Stimulated activated CD8-positive, alpha-beta memory T cell treated with anti-CD3 and anti-CD28 coated beads, Interleukin-7, amount 100 ng/mL, for 48 hours (primary cell): ENCODE results near the gene NPC1L1.

ENCODE experiments used
- DNase-seq, 2 donors: peaks; one replicate each; pipeline ENCODE4 v3.0.0-alpha.2; 2020; ENCODE audit warnings: low read depth in 1 of 2; ENCODE audit errors: extremely low read depth in 1 of 2

Gene NPC1L1

DNA sequence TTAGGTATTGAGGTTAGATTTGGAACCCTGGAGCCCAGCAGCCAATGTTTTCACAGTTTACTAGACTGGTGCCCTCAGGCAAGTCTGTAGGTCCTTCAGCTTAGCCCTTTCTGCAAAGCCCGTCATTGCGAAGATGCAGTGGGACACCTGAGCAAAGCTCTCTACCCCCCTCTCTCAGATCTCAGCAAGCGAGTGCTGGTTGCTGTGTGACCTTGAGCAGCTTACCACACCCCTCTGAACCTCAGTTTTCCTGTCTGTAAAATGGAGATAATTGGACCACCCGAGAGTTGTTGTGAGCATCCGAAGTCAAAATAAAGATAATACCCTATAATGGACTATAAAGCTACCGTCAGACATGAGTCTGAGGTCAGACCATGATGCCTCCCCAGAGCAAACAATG is 3.7 kb downstream of the NPC1L1 start:
- no peak for DNase-seq

GRCh38 chr7:44536090-44536489 is 5.0 kb downstream of the NPC1L1 start:
- DNase-seq, result no peak

DNA sequence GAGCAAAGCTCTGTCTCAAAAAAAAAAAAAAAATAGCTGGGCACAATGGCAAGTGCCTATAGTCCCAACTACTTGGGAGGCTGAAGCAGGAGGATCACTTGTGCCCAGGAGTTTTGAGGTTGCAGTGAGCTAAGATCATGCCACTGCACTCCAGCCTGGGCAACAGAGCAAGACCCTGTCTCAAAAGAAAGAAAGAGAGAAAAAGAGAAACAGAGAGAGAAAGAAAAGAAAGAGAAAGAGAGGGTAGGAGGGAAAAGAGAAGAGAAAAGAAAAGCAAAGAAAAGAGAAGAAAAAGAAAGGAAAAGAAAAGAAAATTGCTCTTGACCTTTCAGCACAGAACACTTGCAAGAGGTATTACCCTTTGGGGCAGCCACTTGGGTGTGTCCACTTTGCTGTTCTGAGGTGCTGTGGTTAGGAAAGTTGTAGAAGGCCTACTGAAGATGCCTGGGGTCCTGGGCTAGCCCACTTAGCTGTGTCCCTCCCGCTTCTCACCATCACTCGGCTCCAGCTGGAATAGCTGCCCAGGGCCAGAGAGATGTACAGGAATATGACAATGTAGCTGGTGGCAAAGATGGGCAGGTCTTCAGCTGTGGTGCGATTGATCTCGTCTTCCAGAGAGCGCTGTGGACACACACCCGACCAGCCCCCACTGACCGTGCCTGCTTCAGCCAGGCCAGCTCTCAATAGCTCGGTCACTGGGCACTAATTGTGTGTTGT is 5.6 kb downstream of the NPC1L1 start:
- DNase-seq, result no peak

GRCh38 chr7:44534501-44534900 is 6.6 kb downstream of the NPC1L1 start:
- DNase-seq, result peak; percentile 24

DNA sequence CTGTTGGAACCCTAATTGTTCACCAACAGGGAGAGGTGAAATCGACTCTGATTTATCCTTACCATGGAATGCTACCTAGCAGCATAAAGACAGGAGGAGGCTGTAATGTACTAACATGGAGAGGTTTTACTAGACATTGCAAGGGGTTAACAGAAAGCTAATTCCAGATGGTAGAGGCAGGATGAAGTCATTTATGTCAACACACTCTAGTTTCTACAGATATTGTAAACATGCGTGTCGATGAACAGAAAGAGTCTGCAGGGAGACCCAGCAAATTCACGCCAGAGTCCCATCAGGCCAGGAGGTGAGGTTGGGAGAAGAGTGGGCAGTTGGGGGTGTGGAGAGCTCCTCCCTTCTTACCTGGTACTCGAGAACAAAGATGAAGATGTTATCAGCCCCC is 7.0 kb downstream of the NPC1L1 start:
- no peak for DNase-seq

- no peak for DNase-seq
Observed at GRCh38 chr7:44533301-44534055, 7.7 kb downstream of the NPC1L1 start.

GRCh38 chr7:44531421-44532380 is 9.4 kb downstream of the NPC1L1 start:
- DNase-seq, result no peak

- no peak for DNase-seq
Observed at GRCh38 chr7:44530990-44531389, 10.1 kb downstream of the NPC1L1 start.

DNA sequence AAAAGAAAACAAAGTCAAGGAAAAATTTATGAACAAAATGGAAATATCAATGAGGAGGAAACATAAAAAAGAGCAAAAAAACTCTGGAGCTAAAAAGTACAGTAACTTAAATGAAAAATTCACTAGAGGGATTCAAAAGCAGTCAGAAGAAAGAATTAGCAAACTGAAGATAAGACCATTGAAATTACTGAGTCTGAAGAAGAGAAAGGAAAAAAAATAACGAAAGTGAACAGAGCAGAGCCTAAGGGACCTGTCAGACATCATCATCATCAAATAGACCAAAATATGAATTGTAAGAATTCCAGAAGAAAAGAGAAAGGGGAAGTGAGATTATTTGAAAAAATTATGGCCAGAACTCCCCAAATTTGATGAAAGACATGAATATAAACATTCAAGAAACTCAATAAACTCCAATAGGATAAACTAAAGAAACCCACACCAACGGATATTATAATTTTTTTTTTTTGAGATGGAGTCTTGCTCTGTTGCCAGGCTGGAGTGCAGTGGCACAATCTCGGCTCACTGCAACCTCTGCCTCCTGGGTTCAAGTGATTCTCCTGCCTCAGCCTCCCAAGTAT is 16.2 kb downstream of the NPC1L1 start:
- DNase-seq, result no peak

DNA sequence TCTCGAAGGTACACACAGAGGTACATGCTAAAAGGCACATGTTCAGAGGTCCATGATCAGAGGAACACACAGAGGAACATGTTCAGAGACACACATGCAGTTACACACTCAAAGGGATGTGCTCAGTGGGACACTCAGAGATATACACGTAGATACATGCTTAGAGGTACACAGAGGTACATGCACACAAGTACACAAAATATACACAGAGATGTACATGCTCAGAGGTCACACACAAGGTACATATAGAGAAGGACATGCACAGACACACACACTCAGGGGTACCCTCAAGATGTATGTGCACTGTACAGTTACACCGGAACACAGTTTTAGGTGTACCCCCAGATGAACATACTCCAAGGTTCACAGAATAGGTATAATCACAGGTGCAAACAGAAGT is 18.8 kb downstream of the NPC1L1 start:
- DNase-seq, result no peak

DNA sequence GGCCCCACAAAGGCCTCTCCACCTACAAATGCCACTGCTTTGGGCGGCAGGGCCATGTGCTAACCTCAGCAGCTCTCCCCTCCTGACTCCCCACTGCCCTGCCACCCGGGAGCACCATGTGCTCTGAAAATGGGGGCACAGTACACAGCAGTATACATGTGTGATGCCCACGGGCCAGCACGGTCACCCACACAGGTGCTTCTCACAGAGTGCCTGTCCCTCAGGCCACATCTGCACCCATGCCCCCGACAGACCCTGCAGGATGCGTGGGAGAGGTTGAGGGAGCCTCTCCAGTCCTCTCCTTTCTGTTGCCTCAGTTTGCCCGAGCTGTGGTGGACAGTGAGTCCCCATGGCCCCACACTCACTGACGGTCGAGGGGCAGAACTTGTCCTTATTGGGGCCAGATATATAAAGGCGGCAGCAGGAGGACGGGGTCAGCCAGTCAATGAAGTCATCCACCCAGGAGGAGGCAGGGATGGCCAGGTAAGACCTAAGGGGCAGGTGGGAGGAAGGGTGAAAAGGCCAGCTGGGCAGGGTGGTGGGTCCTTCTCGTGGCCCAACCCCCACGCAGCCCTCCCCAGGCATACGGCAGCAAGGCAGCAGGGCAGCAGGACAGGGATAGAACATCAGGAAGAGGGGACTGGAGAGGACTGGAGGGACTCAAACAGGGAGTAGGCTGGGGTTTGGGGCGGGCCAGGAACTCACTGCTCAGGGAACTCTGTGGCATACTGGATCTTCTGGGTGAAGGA is 19.6 kb downstream of the NPC1L1 start:
- DNase-seq, result no peak

DNA sequence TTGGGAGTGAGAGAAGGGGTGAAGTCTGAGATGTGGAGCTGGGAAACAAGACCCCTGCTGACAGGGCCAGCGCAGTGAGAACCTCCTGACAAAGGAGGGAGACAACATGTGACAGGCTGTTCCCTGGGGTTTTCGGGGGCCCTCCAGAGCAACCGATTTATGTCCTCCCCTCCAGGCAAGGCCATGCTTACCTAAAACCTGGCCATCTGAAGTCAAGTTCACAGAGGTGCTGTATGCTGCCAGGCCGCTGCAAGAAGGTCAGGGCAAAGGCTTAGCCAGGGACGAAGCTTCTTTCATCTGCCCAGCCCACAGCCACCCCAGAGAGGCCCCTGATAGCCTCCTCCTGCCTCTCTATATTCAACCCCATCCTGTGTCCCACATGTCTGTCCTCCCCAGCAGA is 20.6 kb downstream of the NPC1L1 start:
- DNase-seq, result no peak

GRCh38 chr7:44519546-44519945 is 21.6 kb downstream of the NPC1L1 start:
- DNase-seq, result no peak

GRCh38 chr7:44518761-44519160 is 22.4 kb downstream of the NPC1L1 start:
- DNase-seq, result no peak

DNA sequence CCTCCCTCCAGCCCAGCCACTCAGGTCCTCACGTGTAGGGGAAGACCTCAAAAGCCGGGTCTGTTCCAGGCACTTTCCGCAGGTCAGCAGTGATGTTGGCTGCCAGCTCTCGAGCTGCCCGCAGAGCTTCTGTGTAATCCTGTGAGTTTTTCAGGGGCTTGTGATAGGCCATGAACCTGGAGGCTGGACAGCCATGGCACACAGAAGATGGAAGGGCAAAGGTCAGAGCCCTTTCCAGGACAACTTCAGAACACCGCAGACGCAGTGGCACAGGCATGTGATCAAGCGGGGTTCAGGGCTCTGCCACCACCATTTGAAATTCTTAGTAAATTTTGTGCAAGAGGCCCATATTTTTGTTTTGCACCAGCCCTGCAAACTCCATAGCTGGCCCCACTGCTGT is 24.0 kb downstream of the NPC1L1 start:
- DNase-seq, result no peak

GRCh38 chr7:44515590-44516268 is 25.4 kb downstream of the NPC1L1 start:
- DNase-seq, result no peak

GRCh38 chr7:44512736-44513135 is 28.4 kb downstream of the NPC1L1 start:
- no peak for DNase-seq

- no peak for DNase-seq
Observed at GRCh38 chr7:44511863-44512468, 29.2 kb downstream of the NPC1L1 start.

DNA sequence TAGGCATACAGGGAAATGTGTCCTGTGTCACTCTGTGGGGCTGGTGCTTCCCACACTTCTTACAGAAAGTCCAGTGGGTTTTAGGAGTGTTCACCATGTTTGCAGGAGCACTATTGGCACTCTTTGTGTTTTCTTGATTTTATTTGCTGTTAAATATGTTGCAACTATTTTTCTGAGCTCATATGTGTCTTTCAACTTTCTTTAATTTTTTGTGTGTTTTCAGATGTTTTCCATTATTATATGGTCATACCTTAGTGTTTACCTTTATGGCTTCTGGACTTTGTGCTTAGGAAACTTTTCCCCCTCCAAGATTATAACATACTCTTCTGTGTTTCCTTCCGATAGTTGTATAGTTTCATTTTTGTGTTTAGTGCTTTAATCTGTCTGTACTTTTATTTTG is 29.9 kb downstream of the NPC1L1 start:
- no peak for DNase-seq
